WTC11 (cell line): ENCODE measurements around the gene LHX2. TPM values are rescaled to one million over a fixed set of nuclear protein-coding genes. Genes with fewer than 3 reads are reported as not detected.

Experiments
- ATAC-seq: fragments of 200-7000 bp; cut with Tn5 transposase; 2 replicates; pipeline ENCODE4 v1.10.0; 2021; ENCODE audit warnings: mild to moderate bottlenecking, moderate library complexity
- CTCF ChIA-PET: fragments of 300-600 bp; sonication (Branson Sonifier 250); formaldehyde crosslinking; loops from one replicate; lab custom pipeline; 2021; ENCODE audit warnings: antibody characterized with exemption; lab: Charles Lee
- POLR2A ChIA-PET: fragments of 350-600 bp; sonication (Branson Sonifier 250); formaldehyde crosslinking; loops from one replicate; lab custom pipeline; 2021; ENCODE audit warnings: antibody characterized with exemption; lab: Charles Lee
- DNase-seq: peaks from one replicate; pipeline ENCODE4 v3.0.0; 2021; ENCODE audit warnings: low spot score
- H3K27ac Mint-ChIP-seq: 2 replicates; pipeline ENCODE4 v1.8.0; 2021; ENCODE audit warnings: mixed read lengths
- H3K27me3 Mint-ChIP-seq: 2 replicates; pipeline ENCODE4 v1.8.0; 2021; ENCODE audit warnings: low read depth, mild to moderate bottlenecking, moderate library complexity, mixed read lengths
- H3K36me3 Mint-ChIP-seq: 2 replicates; pipeline ENCODE4 v1.8.0; 2021; ENCODE audit warnings: mixed read lengths
- H3K4me1 Mint-ChIP-seq: 2 replicates; pipeline ENCODE4 v1.8.0; 2022; ENCODE audit warnings: mixed read lengths
- H3K4me3 Mint-ChIP-seq: 2 replicates; pipeline ENCODE4 v1.8.0; 2021; ENCODE audit warnings: mild to moderate bottlenecking, moderate library complexity, mixed read lengths
- H3K9me3 Mint-ChIP-seq: 2 replicates; pipeline ENCODE4 v1.8.0; 2021; ENCODE audit warnings: mixed read lengths
- AFF4 ChIP-seq: sonication (generic); formaldehyde crosslinking; IDR thresholded peaks from 2 replicates; pipeline ENCODE4 v1.8.1; 2023; ENCODE audit warnings: mild to moderate bottlenecking, missing genetic modification reagents, borderline replicate concordance
- ARID4B ChIP-seq: sonication (generic); formaldehyde crosslinking; IDR thresholded peaks from 2 replicates; pipeline ENCODE4 v1.8.0; 2023; ENCODE audit warnings: missing genetic modification reagents, mild to moderate bottlenecking, borderline replicate concordance
- CBFB ChIP-seq: sonication (generic); formaldehyde crosslinking; IDR thresholded peaks from 2 replicates; pipeline ENCODE4 v1.8.1; 2022; ENCODE audit warnings: mild to moderate bottlenecking, low read depth, missing genetic modification reagents
- CDX4 ChIP-seq: fragments of 250-450 bp; sonication (Bioruptor Pico); IDR thresholded peaks from 2 replicates; pipeline ENCODE4 v1.9.0; 2021; ENCODE audit warnings: moderate library complexity, mild to moderate bottlenecking, inconsistent platforms, borderline replicate concordance
- ERG ChIP-seq: fragments of 250-450 bp; sonication (Bioruptor Pico); IDR thresholded peaks from 2 replicates; pipeline ENCODE4 v1.8.0; 2021; ENCODE audit warnings: mild to moderate bottlenecking
- FOXK1 ChIP-seq: sonication (generic); formaldehyde crosslinking; IDR thresholded peaks from 2 replicates; pipeline ENCODE4 v1.8.0; 2022; ENCODE audit warnings: mild to moderate bottlenecking, moderate library complexity, missing genetic modification reagents
- HMGXB4 ChIP-seq: sonication (generic); formaldehyde crosslinking; IDR thresholded peaks from 2 replicates; pipeline ENCODE4 v1.8.1; 2023; ENCODE audit warnings: mild to moderate bottlenecking, moderate library complexity, missing genetic modification reagents
- MYBL2 ChIP-seq: sonication (generic); formaldehyde crosslinking; IDR thresholded peaks from 2 replicates; pipeline ENCODE4 v1.8.1; 2023; ENCODE audit warnings: mild to moderate bottlenecking, moderate library complexity, missing genetic modification reagents
- NR3C1 ChIP-seq: sonication (generic); formaldehyde crosslinking; conservative IDR thresholded peaks from 2 replicates; pipeline ENCODE4 v1.8.1; 2023; ENCODE audit warnings: low read depth, mild to moderate bottlenecking, missing genetic modification reagents
- PREB ChIP-seq: sonication (generic); formaldehyde crosslinking; IDR thresholded peaks from 2 replicates; pipeline ENCODE4 v1.8.1; 2022; ENCODE audit warnings: mild to moderate bottlenecking, missing genetic modification reagents, moderate library complexity, borderline replicate concordance
- SP1 ChIP-seq: sonication (generic); formaldehyde crosslinking; conservative IDR thresholded peaks from 2 replicates; pipeline ENCODE4 v1.8.1; 2022; ENCODE audit warnings: missing genetic modification reagents
- TEAD1 ChIP-seq: sonication (generic); formaldehyde crosslinking; IDR thresholded peaks from 2 replicates; pipeline ENCODE4 v1.8.0; 2022; ENCODE audit warnings: mild to moderate bottlenecking, missing genetic modification reagents
- ZBTB21 ChIP-seq: sonication (generic); formaldehyde crosslinking; IDR thresholded peaks from 2 replicates; pipeline ENCODE4 v1.8.1; 2023; ENCODE audit warnings: mild to moderate bottlenecking, missing genetic modification reagents, borderline replicate concordance
- ZBTB43 ChIP-seq: sonication (generic); formaldehyde crosslinking; IDR thresholded peaks from 2 replicates; pipeline ENCODE4 v1.8.1; 2023; ENCODE audit warnings: mild to moderate bottlenecking, missing genetic modification reagents
- ZNF512 ChIP-seq: sonication (generic); formaldehyde crosslinking; IDR thresholded peaks from 2 replicates; pipeline ENCODE4 v1.8.1; 2022; ENCODE audit warnings: missing genetic modification reagents, borderline replicate concordance
- total RNA-seq: library from RNA; stranded (reverse); gene quantifications from 3 replicates; pipeline ENCODE4 v1.2.3, GENCODE V29; 2021

The LHX2 gene
- total RNA-seq, 1 experiment from 2014 or later = 0.42 TPM

GRCh38 chr9:124066783-124067577 is 55.4 kb downstream of the LHX2 start (continued):
- TF ChIP-seq ZBTB43 (CRISPR knock-in tag) = no peak
- no peak for TF ChIP-seq SP1 (CRISPR knock-in tag)

GRCh38 chr9:124068251-124068650 is 56.7 kb downstream of the LHX2 start:
- peaks cover 16% of the 10 kb centered on the region for H3K9me3 Mint-ChIP-seq
- no peaks in the 10 kb centered on the region for H3K4me1 Mint-ChIP-seq
- DNase-seq (no peak), ATAC-seq (no peak)
- no peak overlapping the region for H3K4me3 Mint-ChIP-seq
- no peak for TF ChIP-seq PREB (CRISPR knock-in tag)
- TF ChIP-seq CDX4 = no peak
- no peak for TF ChIP-seq TEAD1 (CRISPR knock-in tag)
- no peak for TF ChIP-seq AFF4 (CRISPR knock-in tag)
- no peak for TF ChIP-seq MYBL2 (CRISPR knock-in tag)
- TF ChIP-seq NR3C1 = no peak
- peaks cover 26% of the 10 kb centered on the region for H3K27me3 Mint-ChIP-seq
- no peaks in the 10 kb centered on the region for H3K36me3 Mint-ChIP-seq
- POLR2A ChIA-PET = no interaction called here
- no peak overlapping the region for H3K27ac Mint-ChIP-seq
- CTCF ChIA-PET = no interaction called here

- ChIA-PET POLR2A (no interaction called here), CTCF (no interaction called here)
- H3K27me3 Mint-ChIP-seq = peaks cover 21% of the 10 kb centered on the region
- H3K4me3 Mint-ChIP-seq = no peak overlapping the region
- no peaks in the 10 kb centered on the region for H3K36me3 Mint-ChIP-seq
- H3K9me3 Mint-ChIP-seq = peaks cover 20% of the 10 kb centered on the region
- H3K4me1 Mint-ChIP-seq = no peaks in the 10 kb centered on the region
- no peak overlapping the region for H3K27ac Mint-ChIP-seq
- DNase-seq (no peak), ATAC-seq (no peak)
- no peak for TF ChIP-seq CBFB
- TF ChIP-seq ERG (CRISPR knock-in tag) = no peak
- TF ChIP-seq ZBTB21 (CRISPR knock-in tag) = no peak
- no peak for TF ChIP-seq TEAD1 (CRISPR knock-in tag)
- no peak for TF ChIP-seq HMGXB4 (CRISPR knock-in tag)
- TF ChIP-seq FOXK1 (CRISPR knock-in tag) = no peak
- TF ChIP-seq ZNF512 (CRISPR knock-in tag) = no peak
- TF ChIP-seq ARID4B = no peak
These were observed 63.2 kb downstream of the LHX2 start for GRCh38 chr9:124074746-124075145.
